ENCODE results near the gene GRIN3B.

The GRIN3B gene

DNA sequence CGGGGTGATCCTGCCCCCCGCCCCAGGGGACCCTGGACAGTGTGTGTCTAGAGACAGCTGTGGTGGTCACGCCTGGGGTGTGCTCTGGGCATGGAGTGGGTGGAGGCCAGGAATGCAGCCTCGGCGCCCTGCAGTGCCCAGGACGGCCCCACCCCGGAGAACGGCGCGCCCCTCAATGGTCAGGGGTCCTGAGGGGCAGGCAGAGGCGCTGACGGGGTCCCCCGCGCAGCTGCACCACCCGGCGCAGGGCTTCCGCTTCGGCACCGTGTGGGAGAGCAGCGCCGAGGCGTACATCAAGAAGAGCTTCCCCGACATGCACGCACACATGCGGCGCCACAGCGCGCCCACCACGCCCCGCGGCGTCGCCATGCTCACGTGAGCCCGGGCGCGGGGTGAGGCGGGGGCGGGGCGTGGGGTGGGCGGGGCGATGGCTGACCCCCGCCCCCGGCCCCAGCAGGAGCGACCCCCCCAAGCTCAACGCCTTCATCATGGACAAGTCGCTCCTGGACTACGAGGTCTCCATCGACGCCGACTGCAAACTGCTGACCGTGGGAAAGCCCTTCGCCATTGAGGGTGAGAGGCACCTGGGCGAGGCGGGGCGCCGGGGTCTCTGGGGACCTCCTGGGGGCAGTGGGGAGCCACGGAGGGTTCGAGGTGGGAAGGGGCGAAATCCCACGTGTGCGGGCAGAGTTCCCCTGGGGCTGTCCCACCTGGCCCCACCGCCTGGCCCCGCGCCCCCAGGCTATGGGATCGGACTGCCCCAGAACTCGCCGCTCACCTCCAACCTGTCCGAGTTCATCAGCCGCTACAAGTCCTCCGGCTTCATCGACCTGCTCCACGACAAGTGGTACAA is 7.4 kb downstream of the GRIN3B start:
- DNase-seq (ENCODE audit: low spot score), result peak; percentile 40

DNA sequence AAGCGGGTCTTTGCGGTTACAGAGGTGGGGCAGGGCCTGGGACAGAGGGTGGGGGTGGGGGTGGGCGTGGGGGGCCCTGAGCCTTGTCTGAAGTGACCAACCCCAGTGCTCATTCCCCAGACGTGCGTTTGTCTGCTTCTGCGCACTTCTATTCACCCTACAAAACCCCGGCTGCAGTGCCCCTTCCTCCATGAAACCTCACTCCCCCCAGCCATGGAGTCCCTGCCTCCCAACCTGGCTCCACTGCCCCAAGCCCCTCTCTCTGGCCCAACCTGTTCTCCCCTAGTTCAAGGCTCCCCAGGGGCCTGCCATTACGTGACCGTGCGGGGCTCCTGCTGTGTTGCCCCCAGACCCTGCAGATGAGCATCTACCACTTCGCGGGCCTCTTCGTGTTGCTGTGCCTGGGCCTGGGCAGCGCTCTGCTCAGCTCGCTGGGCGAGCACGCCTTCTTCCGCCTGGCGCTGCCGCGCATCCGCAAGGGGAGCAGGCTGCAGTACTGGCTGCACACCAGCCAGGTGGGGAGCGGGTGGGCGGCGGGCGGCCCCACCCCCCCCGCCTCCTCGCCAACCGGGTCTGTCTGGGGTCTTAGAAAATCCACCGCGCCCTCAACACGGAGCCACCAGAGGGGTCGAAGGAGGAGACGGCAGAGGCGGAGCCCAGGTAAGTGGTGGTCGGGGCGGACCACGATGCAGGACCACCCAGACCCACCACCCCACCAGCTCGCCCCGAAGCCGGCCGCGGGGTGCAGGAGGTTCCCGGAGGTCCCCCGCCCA is 8.2 kb downstream of the GRIN3B start:
- DNase-seq (ENCODE audit: low spot score), result peak; percentile 23

- peak; percentile 52 for DNase-seq (ENCODE audit: low spot score)
These were observed 9.1 kb downstream of the GRIN3B start for GRCh38 chr19:1009041-1009980.

DNA sequence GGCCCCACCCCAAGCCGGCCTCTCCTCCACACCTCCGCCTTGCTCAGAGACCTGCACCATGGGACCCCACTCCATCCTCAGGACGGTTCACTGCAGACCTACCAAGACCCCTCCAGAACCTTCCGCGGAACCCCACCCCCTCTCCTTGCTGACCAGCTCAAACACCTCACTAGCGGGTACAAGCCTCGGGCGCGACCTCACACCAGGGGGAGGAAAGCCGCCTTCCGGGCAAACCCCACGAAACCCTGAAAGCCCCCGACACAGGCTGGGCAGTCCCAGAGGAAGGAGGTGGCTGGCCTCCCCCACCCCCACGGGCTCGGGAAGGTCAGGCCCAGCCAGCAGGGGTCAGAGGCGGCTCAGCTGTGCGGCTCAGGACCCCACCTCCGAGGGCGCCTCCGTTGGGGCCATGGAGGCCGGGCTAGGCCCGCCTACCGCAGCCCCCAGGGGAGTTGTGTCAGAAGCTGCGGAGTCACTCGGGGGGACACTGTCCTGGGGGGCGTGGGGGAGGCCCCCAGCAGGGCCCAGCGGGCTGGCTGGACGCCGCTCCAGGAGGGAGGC is 9.8 kb downstream of the GRIN3B start:
- peak; percentile 59 for DNase-seq (ENCODE audit: low spot score)

DNA sequence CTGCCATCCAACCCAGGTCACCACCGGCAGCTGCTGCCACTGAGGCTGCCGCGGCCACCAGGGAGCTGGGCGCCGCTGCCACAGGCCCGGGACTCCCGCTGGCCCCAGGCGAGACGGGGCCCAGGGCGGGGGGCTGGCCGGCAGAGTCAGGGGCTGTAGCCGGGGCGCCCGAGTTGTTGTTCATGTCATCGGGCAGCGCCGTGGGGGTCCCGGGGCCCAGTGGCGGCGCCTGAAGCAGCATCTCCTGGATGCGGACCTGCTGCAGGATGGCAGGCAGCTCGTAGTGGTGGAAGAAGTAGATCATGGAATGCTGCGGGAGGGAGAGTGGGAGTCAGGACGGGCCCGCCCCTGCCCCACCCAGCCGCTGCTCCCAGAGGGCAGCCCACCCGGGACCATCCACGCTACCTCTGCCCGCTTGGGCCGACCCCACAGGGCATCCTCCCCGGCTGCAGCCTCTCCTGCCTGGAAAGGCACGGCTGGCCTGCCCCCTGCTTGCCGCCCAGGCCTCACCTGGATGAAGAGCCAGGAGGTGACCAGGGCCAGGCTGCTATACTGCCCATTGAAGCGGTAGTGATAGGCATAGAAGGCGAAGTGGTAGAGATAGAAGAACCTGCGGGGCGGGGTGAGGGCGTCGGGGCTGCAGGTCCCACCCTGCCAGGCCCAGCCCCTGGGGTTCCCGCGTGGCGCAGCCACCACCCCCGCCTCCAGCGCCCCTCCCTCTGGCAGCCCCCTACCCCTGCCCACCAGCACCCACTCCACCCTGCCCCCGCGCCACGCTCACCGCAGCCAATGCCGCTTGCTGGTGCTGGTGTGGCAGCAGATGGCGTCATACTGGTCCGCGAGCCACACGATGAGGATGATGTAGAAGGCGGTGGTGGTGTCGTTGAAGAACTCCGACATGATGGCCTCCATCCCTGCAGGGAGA is 10.6 kb downstream of the GRIN3B start:
- DNase-seq (ENCODE audit: low spot score), result no peak

DNA sequence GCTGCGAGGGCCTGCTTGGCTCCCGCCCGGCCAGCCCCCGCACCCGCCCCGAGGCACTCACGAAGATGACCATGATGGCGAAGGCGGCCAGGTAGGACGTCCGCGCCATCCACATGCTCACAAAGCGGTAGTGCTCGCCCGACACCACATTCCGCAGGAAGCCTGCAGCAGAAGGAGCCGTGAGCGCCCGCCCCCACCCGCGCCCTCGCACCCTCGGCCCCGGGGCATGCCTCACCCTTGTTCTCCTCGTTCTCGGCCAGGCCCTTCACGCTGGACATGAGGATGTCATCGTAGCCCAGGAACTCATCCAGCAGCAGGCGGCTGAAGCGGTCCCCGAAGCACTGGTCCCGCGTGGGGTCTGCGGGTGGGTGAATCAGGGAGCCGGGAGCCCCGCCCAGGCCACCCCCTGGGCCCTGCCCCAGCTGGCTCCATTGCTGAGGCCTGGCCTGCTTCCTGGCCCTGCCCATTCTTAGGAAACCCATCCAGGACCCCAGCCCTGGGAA is 11.7 kb downstream of the GRIN3B start:
- DNase-seq (ENCODE audit: low spot score), result no peak

DNA sequence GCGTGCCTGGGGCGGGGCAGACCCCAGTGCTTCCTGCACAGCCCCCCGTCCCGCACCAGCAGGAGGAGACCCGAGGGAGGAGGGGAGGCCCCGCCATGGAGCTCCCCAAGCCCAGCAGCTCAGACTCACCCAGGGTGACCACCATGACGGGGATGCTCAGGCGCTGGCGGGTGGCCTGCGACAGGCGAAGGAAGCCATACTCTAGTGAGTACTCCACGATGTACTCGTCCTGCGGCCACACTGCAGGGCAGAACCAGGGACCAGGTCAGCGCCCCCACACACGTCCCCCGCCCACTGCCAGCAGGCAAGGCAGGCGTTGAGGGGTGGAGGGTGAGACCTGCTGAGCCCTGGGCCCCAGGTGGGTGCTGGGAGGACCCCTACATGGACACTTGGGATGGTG is 12.1 kb downstream of the GRIN3B start:
- DNase-seq (ENCODE audit: low spot score), result no peak

GRCh38 chr19:1013218-1013617 is 13.0 kb downstream of the GRIN3B start:
- DNase-seq (ENCODE audit: low spot score), result no peak

DNA sequence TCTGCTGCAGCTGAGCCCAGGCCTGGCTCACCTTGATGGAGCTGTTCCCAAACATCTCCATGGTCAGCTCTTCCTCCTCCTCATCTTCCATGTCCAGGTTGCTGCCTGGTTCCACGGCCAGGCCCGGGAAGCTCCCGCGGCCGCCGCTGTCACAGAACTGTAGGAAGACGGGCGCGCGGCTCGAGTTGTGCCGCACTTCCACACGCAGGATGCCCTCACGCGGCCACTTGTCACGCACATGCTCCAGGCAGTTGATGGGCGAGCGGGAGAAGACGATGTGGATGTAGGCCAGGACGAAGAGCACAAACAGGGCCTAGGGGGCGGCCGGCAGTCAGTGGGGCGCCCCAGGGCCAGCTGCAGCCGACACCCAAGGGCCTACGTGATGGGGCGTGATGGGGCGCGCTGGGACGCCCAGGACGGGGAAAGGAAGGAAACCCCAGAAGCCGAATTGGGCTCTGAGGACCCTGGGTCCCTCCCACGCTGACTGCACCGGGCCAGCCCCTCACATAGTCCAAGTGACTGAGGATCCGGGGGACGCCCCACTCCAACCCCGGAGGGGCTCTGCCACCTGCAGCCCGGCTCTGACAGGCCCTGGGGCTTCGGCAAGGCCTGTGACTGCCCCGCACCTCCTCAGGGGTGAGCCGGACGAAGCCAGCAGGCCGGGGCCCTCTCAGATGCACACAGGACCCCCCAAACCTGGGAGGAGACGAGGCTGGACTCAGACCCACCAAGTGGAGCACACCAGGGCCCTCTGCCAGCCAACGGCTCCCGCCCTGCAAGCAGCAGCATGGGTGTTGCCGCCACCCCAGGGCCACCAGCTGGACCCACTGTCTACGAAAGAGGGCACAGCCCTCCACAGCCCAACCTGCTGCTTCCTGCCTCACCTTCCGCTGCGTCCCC is 14.2 kb downstream of the GRIN3B start:
- DNase-seq (ENCODE audit: low spot score), result no peak

- DNase-seq (ENCODE audit: low spot score), result no peak
These were observed 15.0 kb downstream of the GRIN3B start for GRCh38 chr19:1015061-1015781.

GRCh38 chr19:1015782-1016646 is 15.8 kb downstream of the GRIN3B start:
- DNase-seq (ENCODE audit: low spot score), result peak; percentile 63

GRCh38 chr19:1016647-1017114 is 16.5 kb downstream of the GRIN3B start:
- DNase-seq (ENCODE audit: low spot score), result no peak

- DNase-seq (ENCODE audit: low spot score), result no peak
These were observed 17.1 kb downstream of the GRIN3B start for GRCh38 chr19:1017115-1017905.

DNA sequence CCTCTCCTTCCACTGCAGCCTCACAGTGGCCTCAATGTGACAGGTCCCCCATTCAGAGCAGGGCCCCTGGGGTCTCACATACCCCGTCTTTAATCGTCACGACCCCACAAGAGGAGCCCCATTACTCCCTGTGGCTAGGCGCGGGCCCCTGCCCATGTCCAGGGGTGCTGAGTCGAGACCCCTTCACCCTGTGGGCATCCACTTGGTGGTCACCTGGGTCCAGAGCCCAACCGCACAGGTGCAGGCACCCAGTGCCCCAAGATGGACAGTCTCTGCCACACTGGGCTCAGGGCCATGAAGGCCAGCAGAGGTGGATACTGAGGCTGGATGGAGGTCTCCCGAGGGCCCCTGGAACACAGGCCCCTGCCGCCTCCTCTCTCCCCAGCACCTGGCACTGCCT is 17.7 kb downstream of the GRIN3B start:
- DNase-seq (ENCODE audit: low spot score), result no peak

DNA sequence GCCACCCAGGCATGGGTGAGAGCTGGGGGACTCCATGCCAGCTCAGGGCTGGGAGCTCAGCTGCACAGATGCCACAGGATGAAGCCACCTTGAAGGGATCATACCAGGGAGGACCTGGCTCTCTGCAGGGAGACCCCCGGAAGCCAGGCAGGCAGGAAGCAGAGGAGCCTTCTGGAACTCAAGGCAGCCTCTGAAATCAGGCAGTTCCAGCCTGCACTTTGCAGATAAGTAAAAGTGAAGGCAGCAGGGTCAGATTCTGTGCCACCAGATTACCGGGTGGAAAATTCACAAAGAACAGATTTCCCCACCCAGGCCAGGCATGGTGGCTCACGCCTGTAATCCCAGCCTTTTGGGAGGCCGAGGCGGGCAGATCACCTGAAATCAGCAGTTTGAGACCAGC is 18.2 kb downstream of the GRIN3B start:
- DNase-seq (ENCODE audit: low spot score), result no peak

- DNase-seq (ENCODE audit: low spot score), result no peak
These were observed 18.9 kb downstream of the GRIN3B start for GRCh38 chr19:1018932-1019615.
